DMS53 (cell line): ENCODE data around the gene CAPRIN2.
A peak's percentile ranks its signal among the peaks of the same experiment; 100 is the strongest.

ENCODE experiments used
- DNase-seq: peaks from one replicate; lab custom pipeline; 2025; lab: John Stamatoyannopoulos, UW

The CAPRIN2 gene

GRCh38 chr12:30761730-30762129 lies 7.0 kb upstream of the CAPRIN2 start:
- DNase-seq, result no peak

- DNase-seq, result no peak
These were observed 2.6 kb upstream of the CAPRIN2 start for GRCh38 chr12:30757316-30757715.

- peak; percentile 24 for DNase-seq
These were observed 1.3 kb upstream of the CAPRIN2 start for GRCh38 chr12:30756074-30756473.

- no peak for DNase-seq
These were observed 628 bp upstream of the CAPRIN2 start for GRCh38 chr12:30755395-30755762.

- no peak for DNase-seq
These were observed 385 bp downstream of the CAPRIN2 start for GRCh38 chr12:30754383-30754749.

GRCh38 chr12:30753751-30754382 lies 884 bp downstream of the CAPRIN2 start:
- DNase-seq, result peak; percentile 80

- peak; percentile 44 for DNase-seq
These were observed 1.5 kb downstream of the CAPRIN2 start for GRCh38 chr12:30753233-30753632.

GRCh38 chr12:30752255-30752654 lies 2.5 kb downstream of the CAPRIN2 start:
- no peak for DNase-seq

GRCh38 chr12:30748147-30748546 lies 6.6 kb downstream of the CAPRIN2 start:
- DNase-seq, result no peak

- DNase-seq, result peak; percentile 34
These were observed 8.6 kb downstream of the CAPRIN2 start for GRCh38 chr12:30746190-30746589.

- DNase-seq, result no peak
These were observed 10.4 kb downstream of the CAPRIN2 start for GRCh38 chr12:30744321-30744720.

- no peak for DNase-seq
These were observed 14.5 kb downstream of the CAPRIN2 start for GRCh38 chr12:30740274-30740673.

- DNase-seq, result no peak
These were observed 15.7 kb downstream of the CAPRIN2 start for GRCh38 chr12:30739020-30739419.

GRCh38 chr12:30732954-30733637 lies 21.7 kb downstream of the CAPRIN2 start:
- DNase-seq, result no peak

GRCh38 chr12:30730011-30730410 lies 24.7 kb downstream of the CAPRIN2 start:
- no peak for DNase-seq

GRCh38 chr12:30729547-30729946 lies 25.2 kb downstream of the CAPRIN2 start:
- no peak for DNase-seq

- no peak for DNase-seq
These were observed 28.1 kb downstream of the CAPRIN2 start for GRCh38 chr12:30726647-30727046.

- DNase-seq, result no peak
These were observed 29.0 kb downstream of the CAPRIN2 start for GRCh38 chr12:30725739-30726138.

GRCh38 chr12:30719060-30719459 lies 35.7 kb downstream of the CAPRIN2 start:
- no peak for DNase-seq

GRCh38 chr12:30707613-30708342 lies 47.0 kb downstream of the CAPRIN2 start:
- peak; percentile 17 for DNase-seq

- peak; percentile 77 for DNase-seq
These were observed 48.3 kb downstream of the CAPRIN2 start for GRCh38 chr12:30706476-30706875.

GRCh38 chr12:30701056-30701455 lies 53.7 kb downstream of the CAPRIN2 start:
- peak; percentile 16 for DNase-seq

GRCh38 chr12:30700216-30700900 lies 54.4 kb downstream of the CAPRIN2 start:
- no peak for DNase-seq
